Neuronal stem cell (in vitro differentiated cells): ENCODE measurements around the gene NFKB2.

Source experiments
- DNase-seq: peaks from one replicate; pipeline ENCODE4 v3.0.0-alpha.2; 2013; ENCODE audit warnings: low spot score
- H2AFZ ChIP-seq: one replicate; pipeline ENCODE4 v1.6.1; 2013; ENCODE audit warnings: mild to moderate bottlenecking, low read length, inconsistent platforms
- H2AK5ac ChIP-seq: 2 replicates; pipeline ENCODE4 v1.6.1; 2013; ENCODE audit warnings: low read depth, mild to moderate bottlenecking, inconsistent platforms, low read length, moderate library complexity, mixed read lengths
- H2BK120ac ChIP-seq: 2 replicates; pipeline ENCODE4 v1.6.1; 2013; ENCODE audit warnings: low read depth, mild to moderate bottlenecking, inconsistent platforms, low read length, moderate library complexity, mixed read lengths
- H2BK12ac ChIP-seq: one replicate; pipeline ENCODE4 v1.6.1; 2013; ENCODE audit warnings: low read length, inconsistent platforms
- H2BK15ac ChIP-seq: 2 replicates; pipeline ENCODE4 v1.6.1; 2013; ENCODE audit warnings: mild to moderate bottlenecking, low read length, inconsistent platforms, mixed read lengths
- H2BK5ac ChIP-seq: one replicate; pipeline ENCODE4 v1.6.1; 2013; ENCODE audit warnings: inconsistent platforms, mild to moderate bottlenecking, low read length, moderate library complexity
- H3K14ac ChIP-seq: one replicate; pipeline ENCODE4 v1.6.1; 2013; ENCODE audit warnings: low read length, inconsistent platforms
- H3K18ac ChIP-seq: 2 replicates; pipeline ENCODE4 v1.6.1; 2013; ENCODE audit warnings: low read length, inconsistent platforms
- H3K23ac ChIP-seq: 2 replicates; pipeline ENCODE4 v1.6.1; 2013; ENCODE audit warnings: low read depth, mild to moderate bottlenecking, mixed read lengths, low read length, inconsistent platforms; ENCODE audit not compliant: poor library complexity
- H3K27ac ChIP-seq: replicated peaks from 3 replicates; pipeline ENCODE4 v1.5.1; 2013; ENCODE audit warnings: low read length, inconsistent platforms
- H3K27me3 ChIP-seq, 3 experiments: 2 replicates each; pipeline ENCODE4 v1.6.1; 2013; ENCODE audit warnings: low read length in 3 of 3, mild to moderate bottlenecking in 2 of 3, inconsistent platforms in 1 of 3, low read depth in 1 of 3, mixed read lengths in 1 of 3, moderate library complexity in 1 of 3; ENCODE audit not compliant: control insufficient read depth in 3 of 3, insufficient read depth in 3 of 3
- H3K36me3 ChIP-seq, 2 donors: replicated peaks in 1 of 2; 2 replicates each; pipeline ENCODE4 v1.6.1; 2013; ENCODE audit warnings: low read length in 2 of 2; ENCODE audit not compliant: control insufficient read depth in 2 of 2, insufficient read depth in 2 of 2
- H3K4ac ChIP-seq: 2 replicates; pipeline ENCODE4 v1.6.1; 2013; ENCODE audit warnings: inconsistent platforms, mild to moderate bottlenecking, low read length, moderate library complexity
- H3K4me1 ChIP-seq, 2 donors: 1 replicate in 1 of 2; 2 replicates in 1 of 2; pipeline ENCODE4 v1.6.1; 2013; ENCODE audit warnings: low read length in 2 of 2, low read depth in 1 of 2; ENCODE audit not compliant: control insufficient read depth in 2 of 2, insufficient read depth in 1 of 2
- H3K4me2 ChIP-seq: one replicate; pipeline ENCODE4 v1.6.1; 2013; ENCODE audit warnings: mild to moderate bottlenecking, low read length, inconsistent platforms; ENCODE audit not compliant: insufficient read depth, poor library complexity, severe bottlenecking
- H3K4me3 ChIP-seq, 2 donors: 2 replicates each; pipeline ENCODE4 v1.5.1; 2013; ENCODE audit warnings: low read length in 2 of 2, mild to moderate bottlenecking in 2 of 2, inconsistent platforms in 1 of 2, moderate library complexity in 1 of 2
- H3K79me1 ChIP-seq: one replicate; pipeline ENCODE4 v1.6.1; 2013; ENCODE audit warnings: low read depth, mild to moderate bottlenecking, inconsistent platforms, low read length, moderate library complexity
- H3K9ac ChIP-seq: one replicate; pipeline ENCODE4 v1.6.1; 2013; ENCODE audit warnings: mild to moderate bottlenecking, low read depth, low read length, inconsistent platforms; ENCODE audit not compliant: poor library complexity
- H3K9me3 ChIP-seq, 2 donors: replicated peaks in 1 of 2; 2 replicates each; pipeline versions ENCODE3 to v1.6.1; 2013; ENCODE audit warnings: low read length in 2 of 2, mild to moderate bottlenecking in 2 of 2, inconsistent platforms in 1 of 2, low read depth in 1 of 2, mixed read lengths in 1 of 2, moderate library complexity in 1 of 2; ENCODE audit not compliant: control insufficient read depth in 2 of 2, insufficient read depth in 1 of 2
- H4K8ac ChIP-seq: one replicate; pipeline ENCODE4 v1.6.1; 2013; ENCODE audit warnings: low read depth, mild to moderate bottlenecking, inconsistent platforms, low read length, moderate library complexity
- H4K91ac ChIP-seq: one replicate; pipeline ENCODE4 v1.6.1; 2013; ENCODE audit warnings: low read length, low read depth, mild to moderate bottlenecking, inconsistent platforms; ENCODE audit not compliant: poor library complexity
- WGBS, 2 donors: extraction: QIAGEN DNeasy Blood & Tissue Kit; methylation state at CpG; one replicate each; pipeline ENCODE4 v1.1.7; 2013; ENCODE audit warnings: missing lambda C conversion rate in 2 of 2, mixed read lengths in 1 of 2; ENCODE audit not compliant: insufficient read length in 2 of 2, insufficient replicate concordance in 1 of 2; ENCODE audit errors: extremely low coverage in 2 of 2; 5-methylcytosine and 5-hydroxymethylcytosine counted together

NFKB2 gene

GRCh38 chr10:102394079-102394800 is 1.3 kb upstream of the NFKB2 start:
- Histone ChIP-seq H3K4me1 (peaks cover 7 to 13% of the 10 kb centered on the region in 2 donors), H3K79me1 (peaks cover 1% of the 10 kb centered on the region), H3K14ac (peak overlapping the region; percentile 39), H3K9me3 (no peaks in the 10 kb centered on the region), H2BK5ac (no peak overlapping the region), H3K36me3 (peaks cover 0 to 19% of the 10 kb centered on the region in 2 donors), H3K4me2 (peak overlapping the region; percentile 94), H4K8ac (no peak overlapping the region), H3K27me3 (peaks cover 0 to 31% (median 18%) of the 10 kb centered on the region in 3 experiments), H2AFZ (peak overlapping the region; percentile 96), H2AK5ac (no peak overlapping the region), H3K4me3 (peak overlapping the region; percentile 54 to 87), H2BK12ac (no peak overlapping the region), H3K9ac (peak overlapping the region; percentile 94), H3K18ac (peak overlapping the region; percentile 20), H2BK15ac (no peak overlapping the region), H2BK120ac (no peak overlapping the region), H3K23ac (peak overlapping the region; percentile 90), H4K91ac (no peak overlapping the region), H3K4ac (no peak overlapping the region), H3K27ac (no peak overlapping the region)
- no CpG with 5 or more reads among the region's 71 CpGs for WGBS, 2 donors
- DNase-seq, result peak; percentile 90

DNA sequence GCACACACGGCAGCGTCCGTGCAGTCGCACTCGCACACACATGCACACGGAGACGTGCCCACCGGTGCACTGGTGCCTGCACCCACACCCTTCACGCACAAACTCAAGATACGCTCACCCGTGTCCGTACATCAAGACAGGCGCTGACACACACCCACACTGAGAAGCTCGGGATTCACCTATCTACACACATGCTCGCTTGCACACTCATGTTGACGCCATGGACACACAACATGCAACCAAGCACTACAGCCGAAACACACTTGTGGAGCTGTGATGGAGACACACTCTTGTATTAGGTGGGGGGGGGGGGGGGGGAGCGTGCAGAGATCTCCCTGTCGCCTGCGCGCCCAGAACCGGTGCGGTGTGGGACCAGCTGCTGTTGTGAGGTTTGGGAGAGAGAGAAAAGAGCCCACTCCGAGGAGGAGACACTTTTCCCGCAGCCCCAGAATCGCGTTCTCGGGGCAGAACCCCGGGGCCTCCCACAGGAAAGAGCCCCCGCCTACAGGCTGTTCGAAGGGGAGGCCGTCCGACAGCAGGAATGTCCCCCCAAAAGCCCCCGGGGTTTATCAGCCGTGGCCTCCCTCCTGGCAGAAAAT is 605 bp upstream of the NFKB2 start:
- Histone ChIP-seq H4K91ac (no peak overlapping the region), H3K4me3 (peak overlapping the region; percentile 54 to 79), H3K36me3 (peaks cover 0 to 19% of the 10 kb centered on the region in 2 donors), H2BK15ac (no peak overlapping the region), H3K4ac (no peak overlapping the region), H4K8ac (no peak overlapping the region), H3K14ac (peak overlapping the region; percentile 39), H2BK120ac (no peak overlapping the region), H3K9ac (peak overlapping the region; percentile 94), H3K27ac (no peak overlapping the region), H3K4me2 (peak overlapping the region; percentile 94), H2BK12ac (no peak overlapping the region), H3K27me3 (peaks cover 0 to 31% (median 18%) of the 10 kb centered on the region in 3 experiments), H2BK5ac (no peak overlapping the region), H2AFZ (peak overlapping the region; percentile 96), H3K79me1 (peaks cover 1% of the 10 kb centered on the region), H3K23ac (peak overlapping the region; percentile 90), H3K9me3 (no peaks in the 10 kb centered on the region), H2AK5ac (no peak overlapping the region), H3K18ac (peak overlapping the region; percentile 20), H3K4me1 (peaks cover 10 to 17% of the 10 kb centered on the region in 2 donors)
- DNase-seq, result no peak
- WGBS, 2 donors, result no CpG with 5 or more reads among the region's 35 CpGs

GRCh38 chr10:102396317-102396650 is 779 bp downstream of the NFKB2 start:
- Histone ChIP-seq H3K4me2 (no peak overlapping the region), H3K14ac (no peak overlapping the region), H2BK120ac (no peak overlapping the region), H2BK15ac (peak overlapping the region; percentile 47), H3K9ac (no peak overlapping the region), H2BK5ac (no peak overlapping the region), H3K36me3 (peaks cover 0 to 33% of the 10 kb centered on the region in 2 donors), H2AFZ (no peak overlapping the region), H2BK12ac (no peak overlapping the region), H3K4ac (no peak overlapping the region), H4K91ac (no peak overlapping the region), H3K23ac (no peak overlapping the region), H3K27me3 (peaks cover 0 to 24% (median 12%) of the 10 kb centered on the region in 3 experiments), H2AK5ac (peak overlapping the region; percentile 1), H3K4me1 (peaks cover 11 to 19% of the 10 kb centered on the region in 2 donors), H4K8ac (no peak overlapping the region), H3K79me1 (peaks cover 1% of the 10 kb centered on the region), H3K27ac (no peak overlapping the region), H3K18ac (no peak overlapping the region), H3K4me3 (peak overlapping the region in 1 of 2 donors; percentile 54), H3K9me3 (no peaks in the 10 kb centered on the region)
- no peak for DNase-seq
- WGBS, 2 donors, result no CpG with 5 or more reads among the region's 4 CpGs

- no peak overlapping the region for H4K8ac ChIP-seq
- H3K18ac ChIP-seq, result no peak overlapping the region
- H3K4me1 ChIP-seq, result peaks cover 11 to 19% of the 10 kb centered on the region in 2 donors
- H3K4ac ChIP-seq, result no peak overlapping the region
- H3K14ac ChIP-seq, result no peak overlapping the region
- H2BK12ac ChIP-seq, result no peak overlapping the region
- H2AK5ac ChIP-seq, result peak overlapping the region; percentile 51
- H3K23ac ChIP-seq, result no peak overlapping the region
- no peak overlapping the region for H2BK120ac ChIP-seq
- no peak overlapping the region for H4K91ac ChIP-seq
- H3K36me3 ChIP-seq, result peaks cover 0 to 38% of the 10 kb centered on the region in 2 donors
- peaks cover 1% of the 10 kb centered on the region for H3K79me1 ChIP-seq
- H3K27me3 ChIP-seq, result peaks cover 0 to 24% (median 12%) of the 10 kb centered on the region in 3 experiments
- peak overlapping the region; percentile 47 for H2BK15ac ChIP-seq
- no peak for DNase-seq
- no peak overlapping the region for H2BK5ac ChIP-seq
- H3K4me3 ChIP-seq, result peak overlapping the region in 1 of 2 donors; percentile 54
- WGBS, 2 donors, result no CpG with 5 or more reads among the region's 12 CpGs
- no peak overlapping the region for H2AFZ ChIP-seq
- no peaks in the 10 kb centered on the region for H3K9me3 ChIP-seq
- no peak overlapping the region for H3K4me2 ChIP-seq
- peak overlapping the region; percentile 13 for H3K9ac ChIP-seq
- no peak overlapping the region for H3K27ac ChIP-seq
These were observed 1.2 kb downstream of the NFKB2 start for GRCh38 chr10:102396730-102397151.
